ENCODE results near the gene ARFIP1.

ARFIP1 gene

DNA sequence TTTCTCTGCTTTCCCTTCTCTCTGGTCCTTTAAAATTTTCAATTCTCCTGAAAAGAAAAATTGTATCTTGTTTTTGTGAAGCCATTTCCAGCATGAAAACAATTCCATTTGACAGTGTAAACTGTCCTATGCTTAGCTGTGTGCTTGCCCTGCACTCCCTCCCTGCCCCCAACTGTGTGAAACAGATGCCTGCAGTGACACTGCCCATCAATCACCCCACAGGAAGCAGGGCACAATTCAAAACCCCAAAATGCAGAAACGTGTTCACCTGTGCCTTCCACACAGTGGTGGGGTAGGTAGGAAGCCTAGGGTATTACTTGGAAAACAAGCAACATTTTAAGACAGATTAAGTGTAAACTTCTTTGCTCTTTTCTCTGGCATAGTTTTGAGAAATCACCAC lies 150.1 kb downstream of the ARFIP1 start:
- TF ChIP-seq, protein P1, sequence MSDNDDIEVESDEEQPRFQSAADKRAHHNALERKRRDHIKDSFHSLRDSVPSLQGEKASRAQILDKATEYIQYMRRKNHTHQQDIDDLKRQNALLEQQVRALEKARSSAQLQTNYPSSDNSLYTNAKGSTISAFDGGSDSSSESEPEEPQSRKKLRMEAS (IDR thresholded peaks at IDR 0.05; ENCODE audit: low read depth, low read length) = no peak
- TF ChIP-seq, protein P2, sequence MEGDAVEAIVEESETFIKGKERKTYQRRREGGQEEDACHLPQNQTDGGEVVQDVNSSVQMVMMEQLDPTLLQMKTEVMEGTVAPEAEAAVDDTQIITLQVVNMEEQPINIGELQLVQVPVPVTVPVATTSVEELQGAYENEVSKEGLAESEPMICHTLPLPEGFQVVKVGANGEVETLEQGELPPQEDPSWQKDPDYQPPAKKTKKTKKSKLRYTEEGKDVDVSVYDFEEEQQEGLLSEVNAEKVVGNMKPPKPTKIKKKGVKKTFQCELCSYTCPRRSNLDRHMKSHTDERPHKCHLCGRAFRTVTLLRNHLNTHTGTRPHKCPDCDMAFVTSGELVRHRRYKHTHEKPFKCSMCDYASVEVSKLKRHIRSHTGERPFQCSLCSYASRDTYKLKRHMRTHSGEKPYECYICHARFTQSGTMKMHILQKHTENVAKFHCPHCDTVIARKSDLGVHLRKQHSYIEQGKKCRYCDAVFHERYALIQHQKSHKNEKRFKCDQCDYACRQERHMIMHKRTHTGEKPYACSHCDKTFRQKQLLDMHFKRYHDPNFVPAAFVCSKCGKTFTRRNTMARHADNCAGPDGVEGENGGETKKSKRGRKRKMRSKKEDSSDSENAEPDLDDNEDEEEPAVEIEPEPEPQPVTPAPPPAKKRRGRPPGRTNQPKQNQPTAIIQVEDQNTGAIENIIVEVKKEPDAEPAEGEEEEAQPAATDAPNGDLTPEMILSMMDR (IDR thresholded peaks at IDR 0.05; ENCODE audit: low read depth, low read length) = no peak
- H3K4me3 ChIP-seq (ENCODE audit: low read depth, low read length) = no peak overlapping the region
- DNase-seq (ENCODE audit: low read depth) = no peak

DNA sequence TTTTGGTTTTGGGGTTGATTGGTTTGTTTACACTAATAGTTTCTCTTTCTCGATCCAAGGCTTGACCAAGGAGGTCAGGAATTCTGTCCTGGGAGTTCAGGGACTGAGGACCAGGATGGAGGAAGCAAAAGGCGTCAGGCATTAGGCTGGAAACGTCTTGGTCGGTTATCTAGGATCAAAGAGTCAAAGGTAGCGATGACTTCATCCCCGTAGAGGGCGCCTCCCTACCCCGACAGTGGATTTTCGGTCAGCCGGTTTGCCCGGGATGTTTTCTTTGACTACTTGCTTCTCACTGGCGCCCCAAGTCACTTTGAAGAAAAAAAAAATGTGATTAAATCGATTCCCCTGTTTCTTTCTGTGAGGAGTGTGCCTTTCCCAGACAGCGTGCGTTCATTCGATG lies 155.4 kb downstream of the ARFIP1 start:
- peak; percentile 52 for DNase-seq (ENCODE audit: low read depth)
- TF ChIP-seq, protein P1 (IDR thresholded peaks at IDR 0.05; ENCODE audit: low read depth, low read length) = no peak
- TF ChIP-seq, protein P2 (IDR thresholded peaks at IDR 0.05; ENCODE audit: low read depth, low read length) = peak; percentile 24
- no peak overlapping the region for H3K4me3 ChIP-seq (ENCODE audit: low read depth, low read length)

DNA sequence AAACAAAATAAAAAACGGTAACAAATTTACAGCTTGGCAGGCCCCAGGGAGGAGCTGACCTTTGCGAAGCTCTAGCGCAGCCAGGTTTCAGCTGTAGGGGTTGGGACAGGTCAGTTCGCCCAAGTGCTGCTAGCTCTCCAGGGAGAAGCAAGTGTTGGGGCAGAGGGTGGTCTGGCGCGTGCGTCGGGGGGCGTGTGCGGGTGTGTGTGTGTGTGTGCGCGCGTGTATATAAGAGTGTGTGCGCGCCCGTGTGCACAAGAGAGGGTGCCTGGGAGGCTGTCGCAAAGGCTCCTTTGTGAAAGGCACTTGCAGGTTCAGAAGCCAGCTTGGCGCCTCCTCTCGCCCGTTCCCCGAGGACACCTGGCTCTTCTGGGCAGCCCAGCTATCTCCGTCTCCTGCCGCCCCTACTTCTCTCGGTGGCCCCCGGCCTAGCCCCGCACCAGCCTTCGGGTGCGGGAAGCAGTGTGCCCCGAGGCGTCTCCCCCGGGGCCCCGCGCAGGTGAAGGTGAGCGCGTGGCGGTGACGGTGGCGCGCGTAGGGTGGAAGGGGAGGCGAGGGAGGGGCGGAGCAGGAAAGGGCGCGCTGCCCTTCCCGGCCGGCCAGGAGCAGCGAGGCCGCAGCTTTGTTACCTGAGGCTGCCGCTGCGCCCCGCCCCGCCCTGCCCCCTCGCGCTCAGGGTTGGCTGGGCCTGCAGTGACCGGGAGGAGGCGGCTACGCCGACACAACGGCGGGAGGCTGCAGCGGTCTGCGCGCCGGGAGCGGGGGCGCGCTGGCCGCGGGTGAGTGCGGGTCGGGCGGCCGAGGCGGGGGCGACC lies 156.1 kb downstream of the ARFIP1 start, which contains the start of gene FHDC1:
TSS of gene FHDC1 (plus strand) at position 693 of the 815 bp plus-strand sequence. CDS start 6,735 bp downstream, outside the sequence.
- DNase-seq (ENCODE audit: low read depth) = peak; percentile 23
- H3K4me3 ChIP-seq (ENCODE audit: low read depth, low read length) = no peak within 1 kb of the TSS
- TF ChIP-seq, protein P2 (IDR thresholded peaks at IDR 0.05; ENCODE audit: low read depth, low read length) = no peak
- no peak for TF ChIP-seq MYC (IDR thresholded peaks at IDR 0.05; ENCODE audit: low read depth, low read length)
- no peak for TF ChIP-seq POLR2A (IDR thresholded peaks at IDR 0.05; ENCODE audit: extremely low read depth, insufficient read length)
- TF ChIP-seq, protein P1 (IDR thresholded peaks at IDR 0.05; ENCODE audit: low read depth, low read length) = no peak

DNA sequence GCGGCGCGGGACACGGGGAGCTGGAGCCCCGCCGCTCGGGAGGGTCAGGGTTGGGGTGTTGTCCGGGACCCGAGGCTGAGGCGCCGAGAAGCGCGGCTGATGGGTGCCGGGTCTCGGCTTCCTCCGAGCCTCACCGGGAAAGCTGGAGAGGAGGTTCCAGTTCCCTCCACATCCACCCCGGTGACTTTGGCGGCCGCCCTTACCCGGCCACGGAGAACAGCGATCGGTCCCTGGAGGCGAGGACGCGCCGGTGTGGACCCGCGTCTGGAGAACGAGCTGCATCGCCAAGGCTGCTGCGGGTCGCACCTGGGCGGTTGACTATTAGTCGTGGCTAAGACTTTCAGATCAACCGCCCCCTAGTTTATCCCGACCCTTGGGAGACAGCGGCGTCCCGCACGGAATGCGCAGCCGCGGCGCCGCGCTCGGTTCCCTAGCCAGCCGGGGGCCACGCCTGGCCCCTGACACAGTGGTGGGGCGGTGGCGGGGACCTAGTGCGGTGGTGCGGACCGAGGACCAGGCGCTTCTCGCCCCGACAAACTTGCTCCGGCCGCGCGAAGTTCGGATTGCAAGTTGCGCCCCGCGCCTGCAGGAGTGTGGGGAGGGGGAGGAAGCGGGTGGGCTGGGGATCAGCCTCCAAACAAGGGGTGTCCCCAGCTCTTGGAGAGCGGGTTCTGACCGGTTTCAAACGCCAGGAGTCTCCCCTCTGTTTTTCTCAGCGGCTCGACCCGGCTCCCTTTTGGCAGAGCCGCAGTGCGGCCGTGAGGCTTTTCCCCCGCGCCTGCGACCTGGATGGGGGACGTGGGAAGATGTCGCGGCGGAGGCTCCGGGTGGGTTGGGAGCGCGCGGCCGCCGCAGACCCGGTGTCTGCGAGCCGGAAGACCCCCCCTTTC lies 156.9 kb downstream of the ARFIP1 start:
- no peak overlapping the region for H3K4me3 ChIP-seq (ENCODE audit: low read depth, low read length)
- DNase-seq (ENCODE audit: low read depth) = peak; percentile 14
- TF ChIP-seq, protein P2 (IDR thresholded peaks at IDR 0.05; ENCODE audit: low read depth, low read length) = no peak
- TF ChIP-seq, protein P1 (IDR thresholded peaks at IDR 0.05; ENCODE audit: low read depth, low read length) = no peak
- TF ChIP-seq POLR2A (IDR thresholded peaks at IDR 0.05; ENCODE audit: extremely low read depth, insufficient read length) (no peak), MYC (IDR thresholded peaks at IDR 0.05; ENCODE audit: low read depth, low read length) (no peak)

DNA sequence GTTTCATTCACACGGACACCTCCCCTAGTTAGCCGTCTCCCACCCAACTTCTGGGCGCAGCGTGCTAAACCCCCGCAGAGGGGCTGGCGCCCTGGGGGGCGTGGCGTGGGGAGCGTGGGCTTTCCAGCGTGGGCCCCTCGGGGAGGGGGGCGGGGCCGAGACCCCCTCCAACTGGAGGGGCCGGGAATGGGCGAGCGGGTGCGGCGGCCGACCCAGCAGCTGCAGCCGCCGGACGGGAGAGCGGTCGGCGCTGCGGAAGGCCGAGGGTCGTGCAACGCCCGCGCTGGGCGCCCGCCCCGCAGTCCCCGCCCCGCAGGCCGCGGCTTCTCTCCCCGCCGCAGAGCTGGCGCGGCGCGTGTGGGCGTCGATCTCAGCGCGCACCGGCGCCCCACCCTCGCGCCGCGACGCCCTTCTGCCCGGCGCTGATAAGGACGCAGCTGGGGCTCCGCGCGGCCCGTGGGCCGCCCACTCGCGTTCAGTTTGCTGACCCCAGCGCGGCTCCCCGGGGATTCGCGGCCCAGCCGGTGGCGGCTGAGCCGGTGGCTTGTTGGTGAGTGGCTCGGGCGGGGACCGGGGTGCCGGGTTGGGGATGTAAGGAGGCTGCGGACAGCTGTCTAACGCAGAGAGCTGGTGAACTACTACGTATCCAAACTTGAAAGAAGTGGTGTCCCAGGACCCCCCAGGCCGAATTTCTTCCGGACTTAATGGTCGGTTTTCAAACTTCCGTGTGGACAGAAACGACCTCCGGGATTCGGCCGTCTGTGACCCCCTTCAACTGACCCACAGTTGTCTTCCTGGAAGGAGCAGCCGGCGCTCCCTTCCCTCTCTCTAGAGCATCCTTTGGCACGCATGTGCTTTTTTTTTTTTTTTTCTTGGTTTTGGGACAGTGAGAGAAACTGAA lies 157.8 kb downstream of the ARFIP1 start:
- TF ChIP-seq, protein P1 (IDR thresholded peaks at IDR 0.05; ENCODE audit: low read depth, low read length) = no peak
- no peak for TF ChIP-seq MYC (IDR thresholded peaks at IDR 0.05; ENCODE audit: low read depth, low read length)
- TF ChIP-seq, protein P2 (IDR thresholded peaks at IDR 0.05; ENCODE audit: low read depth, low read length) = no peak
- TF ChIP-seq POLR2A (IDR thresholded peaks at IDR 0.05; ENCODE audit: extremely low read depth, insufficient read length) = no peak
- H3K4me3 ChIP-seq (ENCODE audit: low read depth, low read length) = no peak overlapping the region
- peak; percentile 27 for DNase-seq (ENCODE audit: low read depth)
